SU-DHL-6 (cell line): Measurements from ENCODE around the gene PLEKHA7.
"Not testable (repeated sequence)": the region's sequence is repeated elsewhere in the genome, so short reads cannot be mapped to it uniquely, and the experiment has no call there.

Experiments used
- H2AFZ ChIP-seq: fragments of 200-600 bp; sonication (generic); 2 replicates; pipeline ENCODE4 v1.6.1; 2014; ENCODE audit warnings: low read depth, mild to moderate bottlenecking, moderate library complexity, mixed read lengths, antibody characterized with exemption, low read length; ENCODE audit not compliant: severe bottlenecking
- H3F3A ChIP-seq: fragments of 200-600 bp; shearing (Covaris generic); 2 replicates; pipeline ENCODE4 v1.6.0; 2016; ENCODE audit warnings: antibody characterized with exemption, mild to moderate bottlenecking; ENCODE audit not compliant: insufficient read depth
- H3K27ac ChIP-seq: fragments of 200-600 bp; sonication (generic); 2 replicates; pipeline ENCODE4 v1.5.1; 2016; ENCODE audit warnings: low read depth, mild to moderate bottlenecking, low read length, moderate library complexity, mixed read lengths
- H3K27me3 ChIP-seq: fragments of 200-600 bp; sonication (generic), shearing (Covaris generic); 2 replicates; pipeline ENCODE4 v1.6.0; 2014; ENCODE audit warnings: mild to moderate bottlenecking, low read length
- H3K36me3 ChIP-seq: fragments of 200-600 bp; sonication (generic); 2 replicates; pipeline ENCODE4 v1.6.1; 2014; ENCODE audit warnings: mild to moderate bottlenecking, low read length, mixed read lengths
- H3K4me2 ChIP-seq: fragments of 300-600, 200-600 bp; shearing (Covaris generic), sonication (generic); 2 replicates; pipeline ENCODE4 v1.6.0; 2014; ENCODE audit warnings: low read length, low read depth, mild to moderate bottlenecking; ENCODE audit not compliant: poor library complexity, severe bottlenecking
- H3K4me3 ChIP-seq: fragments of 200-600 bp; sonication (generic); 2 replicates; pipeline ENCODE4 v1.5.1; 2014; ENCODE audit warnings: antibody characterized with exemption, low read length, mild to moderate bottlenecking, mixed read lengths; ENCODE audit not compliant: insufficient read depth, poor library complexity, severe bottlenecking
- H3K79me2 ChIP-seq: fragments of 200-600 bp; sonication (generic); 2 replicates; pipeline ENCODE4 v1.6.1; 2014; ENCODE audit warnings: mild to moderate bottlenecking, low read length, moderate library complexity; ENCODE audit not compliant: insufficient read depth
- H3K9ac ChIP-seq: fragments of 200-600 bp; sonication (generic); 2 replicates; pipeline ENCODE4 v1.7.0; 2014; ENCODE audit warnings: mild to moderate bottlenecking, low read length
- H3K9me2 ChIP-seq: fragments of 200-600 bp; sonication (generic); replicated peaks from 2 replicates; pipeline ENCODE4 v1.6.1; 2014; ENCODE audit warnings: low read length; ENCODE audit not compliant: insufficient read depth
- H3K9me3 ChIP-seq: fragments of 200-600 bp; sonication (generic); 2 replicates; pipeline ENCODE4 v1.6.1; 2014; ENCODE audit warnings: low read length, mixed read lengths; ENCODE audit not compliant: insufficient read depth
- H4K20me1 ChIP-seq: fragments of 200-600 bp; sonication (generic); 2 replicates; pipeline ENCODE4 v1.6.1; 2014; ENCODE audit warnings: low read depth, mild to moderate bottlenecking, antibody characterized with exemption, low read length, moderate library complexity, mixed read lengths
- CTCF ChIP-seq: fragments of 200-600 bp; sonication (generic); IDR thresholded peaks from one replicate; pipeline ENCODE4 v1.5.1; 2017; ENCODE audit warnings: antibody characterized with exemption, mild to moderate bottlenecking, low read length, moderate library complexity; ENCODE audit not compliant: insufficient read depth, poor library complexity, severe bottlenecking
- EZH2phosphoT487 ChIP-seq: fragments of 200-600 bp; sonication (generic), shearing (Covaris generic); conservative IDR thresholded peaks from 2 replicates; pipeline ENCODE4 v1.6.1; 2018; ENCODE audit warnings: mild to moderate bottlenecking, antibody characterized with exemption, low read length, moderate library complexity, mixed read lengths

The PLEKHA7 gene

GRCh38 chr11:16887887-16888286, 126.3 kb downstream of the PLEKHA7 start:
- H3K4me3 ChIP-seq, H3K27me3 ChIP-seq, H3K9me3 ChIP-seq, H3K9ac ChIP-seq, H3F3A ChIP-seq, H3K36me3 ChIP-seq, H4K20me1 ChIP-seq, H3K4me2 ChIP-seq, H3K79me2 ChIP-seq, H3K27ac ChIP-seq, H3K9me2 ChIP-seq, H2AFZ ChIP-seq: not testable (repeated sequence)

GRCh38 chr11:16883174-16883573, 131.0 kb downstream of the PLEKHA7 start:
- no peak for TF ChIP-seq EZH2phosphoT487
- no peak for TF ChIP-seq CTCF
- Histone ChIP-seq H3K79me2 (no peaks in the 10 kb centered on the region), H4K20me1 (no peaks in the 10 kb centered on the region), H3K36me3 (no peaks in the 10 kb centered on the region), H3K9me2 (no peaks in the 10 kb centered on the region), H3K27me3 (no peaks in the 10 kb centered on the region), H3F3A (no peaks in the 10 kb centered on the region), H2AFZ (no peak overlapping the region), H3K4me3 (no peak overlapping the region), H3K9me3 (no peaks in the 10 kb centered on the region), H3K4me2 (no peak overlapping the region), H3K9ac (no peak overlapping the region), H3K27ac (no peak overlapping the region)

- no peaks in the 10 kb centered on the region for H3K36me3 ChIP-seq
- H3K27me3 ChIP-seq = no peaks in the 10 kb centered on the region
- no peaks in the 10 kb centered on the region for H3K9me3 ChIP-seq
- H3K9ac ChIP-seq = no peak overlapping the region
- H3K4me2 ChIP-seq = no peak overlapping the region
- H3K27ac ChIP-seq = no peak overlapping the region
- TF ChIP-seq CTCF (no peak), EZH2phosphoT487 (no peak)
- no peak overlapping the region for H3K4me3 ChIP-seq
- no peaks in the 10 kb centered on the region for H3K9me2 ChIP-seq
- no peaks in the 10 kb centered on the region for H4K20me1 ChIP-seq
- no peaks in the 10 kb centered on the region for H3K79me2 ChIP-seq
- H3F3A ChIP-seq = no peaks in the 10 kb centered on the region
- no peak overlapping the region for H2AFZ ChIP-seq
Observed at GRCh38 chr11:16881766-16882165, 132.4 kb downstream of the PLEKHA7 start.

GRCh38 chr11:16881074-16881709, 133.0 kb downstream of the PLEKHA7 start:
- no peaks in the 10 kb centered on the region for H4K20me1 ChIP-seq
- H2AFZ ChIP-seq = no peak overlapping the region
- no peaks in the 10 kb centered on the region for H3K27me3 ChIP-seq
- no peaks in the 10 kb centered on the region for H3K9me3 ChIP-seq
- no peak overlapping the region for H3K9ac ChIP-seq
- no peaks in the 10 kb centered on the region for H3K79me2 ChIP-seq
- H3K27ac ChIP-seq = no peak overlapping the region
- H3K36me3 ChIP-seq = no peaks in the 10 kb centered on the region
- no peak for TF ChIP-seq CTCF
- TF ChIP-seq EZH2phosphoT487 = no peak
- no peaks in the 10 kb centered on the region for H3K9me2 ChIP-seq
- H3F3A ChIP-seq = no peaks in the 10 kb centered on the region
- no peak overlapping the region for H3K4me3 ChIP-seq
- H3K4me2 ChIP-seq = no peak overlapping the region
